GM20431 (cell line): Measurements from ENCODE around the gene PTPRA.

Experiments
- in situ Hi-C: fragments of 300-500 bp; cut with MseI, MboI; formaldehyde crosslinking; loops from one replicate; pipeline ENCODE4 v1.15.0; 2020; ENCODE audit warnings: low sequenced_read_pairs; ENCODE audit not compliant: unreplicated experiment

The PTPRA gene

GRCh38 chr20:2919518-2920245 is 46.4 kb downstream of the PTPRA start:
- in situ Hi-C loops = no loop called here

GRCh38 chr20:2920473-2920872 is 47.2 kb downstream of the PTPRA start:
- in situ Hi-C loops = no loop called here

- in situ Hi-C loops = no loop called here
Measured at GRCh38 chr20:2921506-2921905, 48.2 kb downstream of the PTPRA start.

GRCh38 chr20:2922957-2923356 is 49.7 kb downstream of the PTPRA start:
- in situ Hi-C loops = no loop called here

- in situ Hi-C loops = no loop called here
Measured at GRCh38 chr20:2930538-2930937, 57.3 kb downstream of the PTPRA start.

GRCh38 chr20:2932498-2932897 is 59.2 kb downstream of the PTPRA start:
- in situ Hi-C loops = no loop called here

- in situ Hi-C loops = no loop called here
Measured at GRCh38 chr20:2937902-2938301, 64.6 kb downstream of the PTPRA start.

GRCh38 chr20:2942439-2942838 is 69.2 kb downstream of the PTPRA start:
- in situ Hi-C loops = no loop called here

- in situ Hi-C loops = no loop called here
Measured at GRCh38 chr20:2946988-2947961, 74.0 kb downstream of the PTPRA start.

GRCh38 chr20:2948968-2949367 is 75.7 kb downstream of the PTPRA start:
- in situ Hi-C loops = no loop called here

GRCh38 chr20:2952766-2953165 is 79.5 kb downstream of the PTPRA start:
- in situ Hi-C loops = no loop called here

- in situ Hi-C loops = no loop called here
Measured at GRCh38 chr20:2955257-2955970, 82.1 kb downstream of the PTPRA start.

- in situ Hi-C loops = no loop called here
Measured at GRCh38 chr20:2956480-2956879, 83.2 kb downstream of the PTPRA start.

GRCh38 chr20:2967841-2968240 is 94.6 kb downstream of the PTPRA start:
- in situ Hi-C loops = no loop called here

GRCh38 chr20:2972126-2972525 is 98.8 kb downstream of the PTPRA start:
- in situ Hi-C loops = no loop called here

GRCh38 chr20:2973574-2973973 is 100.3 kb downstream of the PTPRA start:
- in situ Hi-C loops = no loop called here

GRCh38 chr20:2978519-2978918 is 105.2 kb downstream of the PTPRA start:
- in situ Hi-C loops = no loop called here

GRCh38 chr20:2981646-2982045 is 108.4 kb downstream of the PTPRA start:
- in situ Hi-C loops = no loop called here

GRCh38 chr20:2983508-2983907 is 110.2 kb downstream of the PTPRA start:
- in situ Hi-C loops = no loop called here

GRCh38 chr20:2984028-2984501 is 110.8 kb downstream of the PTPRA start:
- in situ Hi-C loops = no loop called here
